A549 (cell line): ENCODE measurements around the gene GPS1. TPM values are rescaled to one million over a fixed set of nuclear protein-coding genes. Genes with fewer than 3 reads are reported as not detected.

Experiments
- ATAC-seq, 2 experiments: fragments of 200-7000 bp in 1 of 2; fragments of >200 bp in 1 of 2; cut with Nextera tagmentation in 1 of 2; cut with Tn5 transposase in 1 of 2; 3 replicates each; pipeline versions ENCODE4 v1.8.0 to v1.9.1; 2018 to 2020; ENCODE audit warnings: mild to moderate bottlenecking in 1 of 2, moderate library complexity in 1 of 2
- CTCF ChIA-PET: fragments of 300-600 bp; sonication (Branson Sonifier 250); formaldehyde crosslinking; extraction: SDS; loops from one replicate; lab custom pipeline; 2021; ENCODE audit warnings: antibody characterized with exemption, inconsistent platforms; lab: Yijun Ruan, JAX
- POLR2A ChIA-PET: fragments of 350-600 bp; formaldehyde crosslinking; extraction: SDS; loops from one replicate; lab custom pipeline; 2021; ENCODE audit warnings: antibody characterized with exemption, inconsistent platforms; lab: Yijun Ruan, JAX
- DNase-seq, 2 experiments: peaks; one replicate each; pipeline versions ENCODE4 v3.0.0 to v3.0.0-alpha.2; 2011 to 2016; ENCODE audit warnings: low read depth in 1 of 2, low spot score in 1 of 2
- FAIRE-seq: peaks from 2 replicates; lab custom pipeline; 2011; peaks lifted over from hg19 to GRCh38; lab: Jason Lieb, UNC
- H3K27ac ChIP-seq, 2 experiments: fragments of >200 bp; sonication (Bioruptor Twin); formaldehyde crosslinking; 3 replicates each; pipeline ENCODE4 v1.5.1; 2016 to 2017
- H3K4me1 ChIP-seq: fragments of >200 bp; sonication (Bioruptor Twin); formaldehyde crosslinking; 3 replicates; pipeline ENCODE4 v1.6.1; 2016
- H3K4me2 ChIP-seq: fragments of >200 bp; sonication (Bioruptor Twin); formaldehyde crosslinking; 3 replicates; pipeline ENCODE4 v1.6.1; 2016
- H3K4me3 ChIP-seq: fragments of >200 bp; sonication (Bioruptor Twin); formaldehyde crosslinking; 3 replicates; pipeline ENCODE4 v1.5.1; 2016
- H3K9me3 ChIP-seq: fragments of >200 bp; sonication (Bioruptor Twin); formaldehyde crosslinking; 3 replicates; pipeline ENCODE4 v1.6.1; 2016
- CHD2 ChIP-seq: fragments of 150-350 bp; IDR thresholded peaks from 2 replicates; pipeline ENCODE4 v1.6.1; 2014; ENCODE audit warnings: low read length; ENCODE audit not compliant: partially characterized antibody
- CHD4 ChIP-seq: fragments of 200-600 bp; sonication (generic); IDR thresholded peaks from 2 replicates; pipeline ENCODE4 v1.6.1; 2016; ENCODE audit warnings: antibody characterized with exemption, mild to moderate bottlenecking, borderline replicate concordance
- EHF ChIP-seq: fragments of 250-450 bp; sonication (Bioruptor Pico); IDR thresholded peaks from 2 replicates; pipeline ENCODE4 v1.5.0; 2020; ENCODE audit warnings: mild to moderate bottlenecking
- EP300 ChIP-seq, 2 experiments: fragments of >200 bp; sonication (Bioruptor Twin); formaldehyde crosslinking; IDR thresholded peaks; 2 replicates in 1 of 2; 3 replicates in 1 of 2; pipeline ENCODE4 v1.6.1; 2016 to 2017
- ESRRA ChIP-seq: fragments of 150-350 bp; IDR thresholded peaks from 2 replicates; pipeline ENCODE4 v1.6.1; 2014; ENCODE audit warnings: mild to moderate bottlenecking, low read length, borderline replicate concordance
- FOSL2 ChIP-seq, 2 experiments: fragments of 450-650 bp in 1 of 2; fragments of >200 bp in 1 of 2; sonication (Bioruptor Twin) in 1 of 2; formaldehyde crosslinking; IDR thresholded peaks; 2 replicates each; pipeline versions ENCODE4 v1.5.0 to v1.6.1; 2016 to 2020; ENCODE audit warnings: mild to moderate bottlenecking in 1 of 2, moderate library complexity in 1 of 2
- GATA3 ChIP-seq: IDR thresholded peaks from 2 replicates; pipeline ENCODE4 v1.6.1; 2012; ENCODE audit warnings: borderline replicate concordance
- HDAC2 ChIP-seq: fragments of 200-600 bp; sonication (generic); IDR thresholded peaks from 2 replicates; pipeline ENCODE4 v1.6.1; 2016
- HOXB13 ChIP-seq: fragments of 250-450 bp; sonication (Bioruptor Pico); IDR thresholded peaks from 2 replicates; pipeline ENCODE4 v1.5.0; 2020; ENCODE audit warnings: low read depth, mild to moderate bottlenecking, moderate library complexity
- JUN ChIP-seq, 2 experiments: fragments of >200 bp; sonication (Bioruptor Twin); formaldehyde crosslinking; IDR thresholded peaks; 2 replicates in 1 of 2; 3 replicates in 1 of 2; pipeline ENCODE4 v1.6.1; 2016 to 2017
- JUNB ChIP-seq: fragments of >200 bp; sonication (Bioruptor Twin); formaldehyde crosslinking; IDR thresholded peaks from 2 replicates; pipeline ENCODE4 v1.6.1; 2016
- MAFK ChIP-seq: fragments of 450-650 bp; IDR thresholded peaks from 2 replicates; pipeline ENCODE4 v1.6.1; 2014; ENCODE audit not compliant: partially characterized antibody
- MYC ChIP-seq: IDR thresholded peaks from 2 replicates; pipeline ENCODE4 v1.6.1; 2012; ENCODE audit warnings: mild to moderate bottlenecking, inconsistent platforms, low read length, improper control_type of control experiment, borderline replicate concordance
- PHF8 ChIP-seq: fragments of 200-600 bp; sonication (generic); IDR thresholded peaks from 2 replicates; pipeline ENCODE4 v1.6.1; 2016; ENCODE audit warnings: low read depth, mild to moderate bottlenecking, antibody characterized with exemption, moderate library complexity, borderline replicate concordance
- POLR2A ChIP-seq: IDR thresholded peaks from 2 replicates; pipeline ENCODE4 v1.6.1; 2012; ENCODE audit warnings: mild to moderate bottlenecking, low read length
- RAD21 ChIP-seq, 2 experiments: fragments of >200 bp in 1 of 2; sonication (Bioruptor Twin) in 1 of 2; formaldehyde crosslinking in 1 of 2; IDR thresholded peaks in 1 of 2; conservative IDR thresholded peaks in 1 of 2; 2 replicates in 1 of 2; 3 replicates in 1 of 2; pipeline ENCODE4 v1.6.1; 2012 to 2018; ENCODE audit warnings: inconsistent platforms in 1 of 2
- RARB ChIP-seq: fragments of 250-450 bp; sonication (Bioruptor Pico); IDR thresholded peaks from 2 replicates; pipeline ENCODE4 v1.8.0; 2021; ENCODE audit warnings: mild to moderate bottlenecking, moderate library complexity
- RCOR1 ChIP-seq: fragments of 150-350 bp; IDR thresholded peaks from 2 replicates; pipeline ENCODE4 v1.6.1; 2014; ENCODE audit warnings: antibody characterized with exemption, low read length, low read depth
- RFX5 ChIP-seq: fragments of 450-650 bp; IDR thresholded peaks from 2 replicates; pipeline ENCODE4 v1.7.1; 2014; ENCODE audit warnings: antibody characterized with exemption, mild to moderate bottlenecking, moderate library complexity
- RNF2 ChIP-seq: fragments of 200-600 bp; sonication (generic); IDR thresholded peaks from 2 replicates; pipeline ENCODE4 v1.6.1; 2016; ENCODE audit warnings: low read depth, mild to moderate bottlenecking, antibody characterized with exemption, moderate library complexity, borderline replicate concordance
- SMC3 ChIP-seq: fragments of >200 bp; sonication (Bioruptor Twin); formaldehyde crosslinking; IDR thresholded peaks from 3 replicates; pipeline ENCODE4 v1.6.1; 2018; ENCODE audit warnings: inconsistent platforms
- ZC3H11A ChIP-seq: fragments of 450-650 bp; IDR thresholded peaks from 2 replicates; pipeline ENCODE4 v1.6.1; 2014; ENCODE audit warnings: antibody characterized with exemption, mild to moderate bottlenecking
- ZFP36 ChIP-seq: fragments of 450-650 bp; IDR thresholded peaks from 2 replicates; pipeline ENCODE4 v1.6.1; 2014; ENCODE audit warnings: borderline replicate concordance; ENCODE audit not compliant: partially characterized antibody
- WGBS: methylation state at CpG from one replicate; pipeline ENCODE4 v1.1.6; 2017; ENCODE audit errors: missing lambda C conversion rate; 5-methylcytosine and 5-hydroxymethylcytosine counted together
- polyA plus RNA-seq, 4 experiments: library from polyadenylated mRNA; depleted of rRNA in 3 of 4; stranded (reverse); fragments of >200 nt; fragmentation: RNase III in 1 of 4; extraction: RNeasy Plus Mini Kit Qiagen cat#74134 plus additional on column Dnase treatment in 1 of 4; gene quantifications; 2 replicates in 3 of 4; 3 replicates in 1 of 4; pipeline ENCODE4 v1.2.3, GENCODE V29; 2011 to 2017
- TF ChIP-seq, protein P1 (sequence below): fragments of >200 bp; sonication (Bioruptor Twin); formaldehyde crosslinking; IDR thresholded peaks from 3 replicates; pipeline ENCODE4 v1.6.1; 2016
- TF ChIP-seq, protein P2 (sequence below): IDR thresholded peaks from 2 replicates; pipeline ENCODE4 v1.6.1; 2012
- TF ChIP-seq, protein P3 (sequence below): fragments of >200 bp; sonication (Bioruptor Twin); formaldehyde crosslinking; IDR thresholded peaks from 3 replicates; pipeline ENCODE4 v1.5.1; 2016
- TF ChIP-seq, protein P4 (sequence below): fragments of >200 bp; sonication (Bioruptor Twin); formaldehyde crosslinking; IDR thresholded peaks from 2 replicates; pipeline ENCODE4 v1.6.1; 2016

The GPS1 gene
- polyA plus RNA-seq, 2 of the 4 experiments (the other 2 are of a cell fraction) = 89.4 to 126 TPM

DNA sequence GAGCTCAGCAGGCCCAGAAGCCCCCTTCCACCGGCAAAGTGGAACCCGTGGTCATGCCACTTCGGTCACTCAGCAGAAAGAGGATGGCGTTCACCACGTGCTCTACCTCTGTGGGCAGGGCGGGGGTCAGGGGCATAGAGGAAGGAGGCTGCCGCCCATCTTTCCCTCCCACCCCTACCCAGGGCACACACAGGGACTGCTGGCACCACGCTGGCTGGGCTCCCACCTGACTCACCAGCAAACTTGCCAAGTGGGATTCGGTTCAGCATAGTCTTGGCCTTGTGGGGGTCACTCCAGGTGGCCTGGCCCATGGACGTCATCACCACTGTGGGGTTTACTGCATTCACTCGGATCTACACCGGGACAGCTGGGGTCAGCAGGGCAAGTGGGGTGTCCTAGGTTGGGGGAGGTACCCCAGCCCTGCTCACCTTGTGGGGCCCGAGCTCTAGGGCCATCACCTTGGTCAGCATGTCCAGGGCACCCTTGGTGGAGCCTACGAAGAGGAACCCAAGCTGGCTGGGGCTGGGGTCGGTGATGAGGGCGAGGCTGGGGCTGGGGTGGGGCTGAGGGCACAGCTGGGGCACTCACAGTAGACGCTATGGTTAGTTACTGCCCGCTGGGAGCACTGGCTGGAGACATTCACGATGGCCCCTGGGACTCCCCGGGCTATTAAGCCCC is 15.6 kb upstream of the GPS1 start:
- H3K4me3 ChIP-seq = peak overlapping the region; percentile 52; the same call in 1 of the 3 replicates
- DNase-seq (no peak), FAIRE-seq (no peak)
- H3K27ac ChIP-seq = peak overlapping the region in 1 of 2 experiments; percentile 89; a peak in 2 of 6 replicates
- TF ChIP-seq JUNB = no peak
- no peak for TF ChIP-seq RARB (CRISPR knock-in tag)
- no peak for TF ChIP-seq CHD2
- no peak for TF ChIP-seq ZC3H11A
- TF ChIP-seq EHF (CRISPR knock-in tag) = no peak
- TF ChIP-seq MAFK = no peak
- no peak for TF ChIP-seq MYC
- no peak for TF ChIP-seq HOXB13
- TF ChIP-seq HDAC2 = no peak
- TF ChIP-seq, protein P1, sequence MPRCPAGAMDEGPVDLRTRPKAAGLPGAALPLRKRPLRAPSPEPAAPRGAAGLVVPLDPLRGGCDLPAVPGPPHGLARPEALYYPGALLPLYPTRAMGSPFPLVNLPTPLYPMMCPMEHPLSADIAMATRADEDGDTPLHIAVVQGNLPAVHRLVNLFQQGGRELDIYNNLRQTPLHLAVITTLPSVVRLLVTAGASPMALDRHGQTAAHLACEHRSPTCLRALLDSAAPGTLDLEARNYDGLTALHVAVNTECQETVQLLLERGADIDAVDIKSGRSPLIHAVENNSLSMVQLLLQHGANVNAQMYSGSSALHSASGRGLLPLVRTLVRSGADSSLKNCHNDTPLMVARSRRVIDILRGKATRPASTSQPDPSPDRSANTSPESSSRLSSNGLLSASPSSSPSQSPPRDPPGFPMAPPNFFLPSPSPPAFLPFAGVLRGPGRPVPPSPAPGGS = no peak
- TF ChIP-seq RAD21 (conservative IDR thresholded peaks at IDR 0.05 in 1 of 2, IDR thresholded peaks at IDR 0.05 in 1 of 2) = no peak
- TF ChIP-seq, all 56 proteins: peak for 0
- CTCF ChIA-PET = interaction anchor here (1.0 to 4.2 kb wide), 8 partner anchors 8 to 119 kb away, joined by 3 to 28 read pairs (median 8); partner anchors contain the start of genes DUS1L, FASN and NOTUM
- 91% methylated on average over 19 of the region's 20 CpGs for WGBS
- POLR2A ChIA-PET = no interaction called here
- H3K4me2 ChIP-seq = peak overlapping the region; percentile 83
- no peaks in the 10 kb centered on the region for H3K9me3 ChIP-seq
- no peak for ATAC-seq
- peaks cover 13% of the 10 kb centered on the region; the same call in 2 of the 3 replicates for H3K4me1 ChIP-seq

- ATAC-seq (peak; percentile 0 to 14; a peak in 3 of 6 replicates), FAIRE-seq (no peak)
- Histone ChIP-seq H3K4me3 (peak overlapping the region; percentile 52), H3K4me2 (peak overlapping the region; percentile 83), H3K9me3 (no peaks in the 10 kb centered on the region), H3K27ac (peak overlapping the region; percentile 72 to 89)
- 69% methylated on average over 14 of the region's 23 CpGs for WGBS
- POLR2A ChIA-PET = interaction anchor here (1.4 kb wide), 1 partner anchor 8 kb away, joined by 12 read pairs; no protein-coding TSS in a partner anchor
- TF ChIP-seq, protein P2, sequence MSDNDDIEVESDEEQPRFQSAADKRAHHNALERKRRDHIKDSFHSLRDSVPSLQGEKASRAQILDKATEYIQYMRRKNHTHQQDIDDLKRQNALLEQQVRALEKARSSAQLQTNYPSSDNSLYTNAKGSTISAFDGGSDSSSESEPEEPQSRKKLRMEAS = no peak
- TF ChIP-seq HDAC2 (no peak), RCOR1 (no peak), FOSL2 (IDR thresholded peaks at IDR 0.05) (no peak), FOSL2 (CRISPR knock-in tag; IDR thresholded peaks at IDR 0.05) (no peak), ZFP36 (no peak), RAD21 (conservative IDR thresholded peaks at IDR 0.05 in 1 of 2, IDR thresholded peaks at IDR 0.05 in 1 of 2) (no peak), RFX5 (no peak), RNF2 (peak; percentile 55; the same call in 1 of the 2 replicates)
- TF ChIP-seq, all 56 proteins: peak for 1
- CTCF ChIA-PET = interaction anchor here (1.0 to 4.2 kb wide), 8 partner anchors 9 to 118 kb away, joined by 5 to 28 read pairs (median 10); partner anchors contain the start of genes DUS1L, FASN and NOTUM
- H3K4me1 ChIP-seq = peaks cover 13% of the 10 kb centered on the region; the same call in 2 of the 3 replicates
- no peak for DNase-seq
Measured at GRCh38 chr17:82036634-82037091, 15.0 kb upstream of the GPS1 start.

DNA sequence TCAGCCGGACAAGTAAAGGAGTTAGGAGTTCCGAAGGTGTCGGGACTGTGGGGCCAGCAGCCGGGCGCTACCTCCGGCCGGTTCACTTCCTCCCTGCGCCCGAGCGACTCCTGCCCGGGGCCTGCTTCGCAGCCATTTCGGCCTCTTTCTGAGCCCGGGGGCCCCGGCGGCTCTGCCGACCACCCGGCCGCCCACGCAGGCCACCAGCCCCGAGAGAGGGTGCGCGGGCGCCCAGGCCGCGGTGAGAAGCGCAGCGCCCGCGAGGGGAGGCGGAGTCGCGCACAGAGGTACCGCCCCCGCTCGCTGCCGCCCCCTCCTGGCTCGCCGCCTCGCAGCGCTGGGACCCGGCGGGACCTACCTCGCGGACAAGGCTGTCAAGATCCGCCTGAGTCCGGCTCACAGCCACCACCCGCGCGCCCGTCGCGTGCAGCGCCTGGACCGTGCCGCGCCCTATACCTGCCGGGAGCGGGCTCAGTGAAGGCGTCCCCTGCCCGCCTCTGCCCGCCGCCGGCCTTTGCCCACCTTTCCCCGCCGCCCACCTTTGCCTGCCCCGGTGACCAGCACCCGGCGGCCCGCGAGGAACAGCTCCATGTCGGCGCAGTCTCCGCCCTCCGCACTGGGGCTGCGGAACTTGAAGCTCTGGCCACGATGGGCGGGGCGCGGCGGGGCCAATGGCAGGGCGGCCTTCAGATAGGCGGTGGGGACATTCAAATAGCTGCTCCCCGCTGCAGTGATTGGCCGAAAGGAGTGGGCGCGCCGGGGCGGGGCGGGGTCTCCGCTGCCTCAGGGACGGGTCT is 14.4 kb upstream of the GPS1 start, which contains the start of gene DCXR:
TSS of gene DCXR (minus strand) at position 606 of the 797 bp plus-strand sequence. CDS start at position 591, 15 bp downstream.
- WGBS = under 1% methylated on average over 23 of the region's 92 CpGs
- DNase-seq (peak; percentile 99), ATAC-seq (peak; percentile 89 to 96), FAIRE-seq (peak; percentile 80)
- H3K4me2 ChIP-seq = peak within 1 kb of the TSS; percentile 83
- peak within 1 kb of the TSS; percentile 72 to 89 for H3K27ac ChIP-seq
- ChIA-PET POLR2A (interaction anchor here (0.6 to 1.4 kb wide), 14 partner anchors 9 to 169 kb away, joined by 3 to 38 read pairs (median 4); partner anchors contain the start of genes CENPX, FASN, GPS1 and LRRC45), CTCF (interaction anchor here (0.6 to 4.4 kb wide), 39 partner anchors 9 to 199 kb away, joined by 3 to 59 read pairs (median 4); partner anchors contain the start of genes CENPX, DUS1L, GPS1 and LRRC45)
- H3K4me3 ChIP-seq = peak within 1 kb of the TSS; percentile 52
- peaks cover 9% of the 10 kb centered on the region; the same call in 2 of the 3 replicates for H3K4me1 ChIP-seq
- H3K9me3 ChIP-seq = no peaks in the 10 kb centered on the region
- TF ChIP-seq CHD4 = no peak
- TF ChIP-seq, protein P3, sequence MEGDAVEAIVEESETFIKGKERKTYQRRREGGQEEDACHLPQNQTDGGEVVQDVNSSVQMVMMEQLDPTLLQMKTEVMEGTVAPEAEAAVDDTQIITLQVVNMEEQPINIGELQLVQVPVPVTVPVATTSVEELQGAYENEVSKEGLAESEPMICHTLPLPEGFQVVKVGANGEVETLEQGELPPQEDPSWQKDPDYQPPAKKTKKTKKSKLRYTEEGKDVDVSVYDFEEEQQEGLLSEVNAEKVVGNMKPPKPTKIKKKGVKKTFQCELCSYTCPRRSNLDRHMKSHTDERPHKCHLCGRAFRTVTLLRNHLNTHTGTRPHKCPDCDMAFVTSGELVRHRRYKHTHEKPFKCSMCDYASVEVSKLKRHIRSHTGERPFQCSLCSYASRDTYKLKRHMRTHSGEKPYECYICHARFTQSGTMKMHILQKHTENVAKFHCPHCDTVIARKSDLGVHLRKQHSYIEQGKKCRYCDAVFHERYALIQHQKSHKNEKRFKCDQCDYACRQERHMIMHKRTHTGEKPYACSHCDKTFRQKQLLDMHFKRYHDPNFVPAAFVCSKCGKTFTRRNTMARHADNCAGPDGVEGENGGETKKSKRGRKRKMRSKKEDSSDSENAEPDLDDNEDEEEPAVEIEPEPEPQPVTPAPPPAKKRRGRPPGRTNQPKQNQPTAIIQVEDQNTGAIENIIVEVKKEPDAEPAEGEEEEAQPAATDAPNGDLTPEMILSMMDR = peak; percentile 89
- no peak for TF ChIP-seq ESRRA
- TF ChIP-seq POLR2A = peak; percentile 84
- peak in 1 of 2 experiments; percentile 18; a peak in 1 of 5 replicates for TF ChIP-seq EP300 (IDR thresholded peaks at IDR 0.05)
- TF ChIP-seq, protein P2 = peak; percentile 89
- TF ChIP-seq SMC3 = peak; percentile 72
- peak; percentile 38; the same call in 1 of the 2 replicates for TF ChIP-seq GATA3
- peak; percentile 56 to 89; a peak in 4 of 5 replicates for TF ChIP-seq JUN (IDR thresholded peaks at IDR 0.05)
- peak; percentile 73; the same call in 1 of the 2 replicates for TF ChIP-seq MYC
- TF ChIP-seq, protein P4, sequence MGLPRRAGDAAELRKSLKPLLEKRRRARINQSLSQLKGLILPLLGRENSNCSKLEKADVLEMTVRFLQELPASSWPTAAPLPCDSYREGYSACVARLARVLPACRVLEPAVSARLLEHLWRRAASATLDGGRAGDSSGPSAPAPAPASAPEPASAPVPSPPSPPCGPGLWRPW = no peak
- peak in 1 of 2 experiments; percentile 47; a peak in 2 of 5 replicates for TF ChIP-seq RAD21 (conservative IDR thresholded peaks at IDR 0.05 in 1 of 2, IDR thresholded peaks at IDR 0.05 in 1 of 2)
- 0 out of 2 replicates have a peak, but pooled peaks have one; percentile 38 for TF ChIP-seq PHF8
